SU-DHL-6 (cell line): ENCODE data around the gene TGFB2.

Source experiments
- H2AFZ ChIP-seq: fragments of 200-600 bp; sonication (generic); 2 replicates; pipeline ENCODE4 v1.6.1; 2014; ENCODE audit warnings: low read depth, mild to moderate bottlenecking, moderate library complexity, mixed read lengths, antibody characterized with exemption, low read length; ENCODE audit not compliant: severe bottlenecking
- H3F3A ChIP-seq: fragments of 200-600 bp; shearing (Covaris generic); 2 replicates; pipeline ENCODE4 v1.6.0; 2016; ENCODE audit warnings: antibody characterized with exemption, mild to moderate bottlenecking; ENCODE audit not compliant: insufficient read depth
- H3K27ac ChIP-seq: fragments of 200-600 bp; sonication (generic); 2 replicates; pipeline ENCODE4 v1.5.1; 2016; ENCODE audit warnings: low read depth, mild to moderate bottlenecking, low read length, moderate library complexity, mixed read lengths
- H3K27me3 ChIP-seq: fragments of 200-600 bp; sonication (generic), shearing (Covaris generic); 2 replicates; pipeline ENCODE4 v1.6.0; 2014; ENCODE audit warnings: mild to moderate bottlenecking, low read length
- H3K36me3 ChIP-seq: fragments of 200-600 bp; sonication (generic); 2 replicates; pipeline ENCODE4 v1.6.1; 2014; ENCODE audit warnings: mild to moderate bottlenecking, low read length, mixed read lengths
- H3K4me2 ChIP-seq: fragments of 300-600, 200-600 bp; shearing (Covaris generic), sonication (generic); 2 replicates; pipeline ENCODE4 v1.6.0; 2014; ENCODE audit warnings: low read length, low read depth, mild to moderate bottlenecking; ENCODE audit not compliant: poor library complexity, severe bottlenecking
- H3K4me3 ChIP-seq: fragments of 200-600 bp; sonication (generic); 2 replicates; pipeline ENCODE4 v1.5.1; 2014; ENCODE audit warnings: antibody characterized with exemption, low read length, mild to moderate bottlenecking, mixed read lengths; ENCODE audit not compliant: insufficient read depth, poor library complexity, severe bottlenecking
- H3K79me2 ChIP-seq: fragments of 200-600 bp; sonication (generic); 2 replicates; pipeline ENCODE4 v1.6.1; 2014; ENCODE audit warnings: mild to moderate bottlenecking, low read length, moderate library complexity; ENCODE audit not compliant: insufficient read depth
- H3K9ac ChIP-seq: fragments of 200-600 bp; sonication (generic); 2 replicates; pipeline ENCODE4 v1.7.0; 2014; ENCODE audit warnings: mild to moderate bottlenecking, low read length
- H3K9me2 ChIP-seq: fragments of 200-600 bp; sonication (generic); replicated peaks from 2 replicates; pipeline ENCODE4 v1.6.1; 2014; ENCODE audit warnings: low read length; ENCODE audit not compliant: insufficient read depth
- H3K9me3 ChIP-seq: fragments of 200-600 bp; sonication (generic); 2 replicates; pipeline ENCODE4 v1.6.1; 2014; ENCODE audit warnings: low read length, mixed read lengths; ENCODE audit not compliant: insufficient read depth
- H4K20me1 ChIP-seq: fragments of 200-600 bp; sonication (generic); 2 replicates; pipeline ENCODE4 v1.6.1; 2014; ENCODE audit warnings: low read depth, mild to moderate bottlenecking, antibody characterized with exemption, low read length, moderate library complexity, mixed read lengths
- CTCF ChIP-seq: fragments of 200-600 bp; sonication (generic); IDR thresholded peaks from one replicate; pipeline ENCODE4 v1.5.1; 2017; ENCODE audit warnings: antibody characterized with exemption, mild to moderate bottlenecking, low read length, moderate library complexity; ENCODE audit not compliant: insufficient read depth, poor library complexity, severe bottlenecking
- EZH2phosphoT487 ChIP-seq: fragments of 200-600 bp; sonication (generic), shearing (Covaris generic); conservative IDR thresholded peaks from 2 replicates; pipeline ENCODE4 v1.6.1; 2018; ENCODE audit warnings: mild to moderate bottlenecking, antibody characterized with exemption, low read length, moderate library complexity, mixed read lengths

The TGFB2 gene

DNA sequence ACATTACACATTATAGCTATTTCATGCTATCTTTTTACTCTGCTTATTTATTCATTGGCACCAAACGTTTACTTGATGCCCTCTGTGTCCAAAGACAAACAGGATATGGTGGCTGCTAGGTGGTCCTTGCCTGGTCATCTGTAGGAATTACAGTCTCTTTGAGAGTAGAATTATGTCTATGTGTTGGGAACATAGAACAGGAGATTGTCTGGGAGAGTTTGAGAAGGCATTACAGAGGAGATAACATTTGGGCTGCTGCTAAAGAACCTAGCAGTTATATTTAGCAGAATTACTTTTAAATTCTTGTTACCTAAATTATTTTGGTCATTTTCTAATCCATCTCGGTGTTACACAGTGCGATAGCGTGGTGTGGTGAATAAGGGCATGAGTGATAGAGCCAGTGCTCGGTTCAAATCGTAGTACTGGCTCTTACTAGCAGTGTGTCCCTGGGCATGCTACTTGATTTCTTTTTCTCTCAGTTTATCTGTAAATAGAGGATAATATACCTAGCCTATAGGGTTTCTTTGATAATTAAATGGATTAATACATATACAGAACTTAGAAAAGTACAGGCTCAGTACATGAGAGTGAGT lies 39.6 kb upstream of the TGFB2 start:
- TF ChIP-seq EZH2phosphoT487 (no peak), CTCF (no peak)
- peaks cover 13% of the 10 kb centered on the region; the same call in 1 of the 2 replicates for H3K36me3 ChIP-seq

GRCh38 chr1:218312509-218312908 lies 32.6 kb upstream of the TGFB2 start:
- no peak overlapping the region for H3K4me2 ChIP-seq
- H3F3A ChIP-seq, result no peaks in the 10 kb centered on the region
- no peaks in the 10 kb centered on the region for H4K20me1 ChIP-seq
- H3K4me3 ChIP-seq, result no peak overlapping the region
- H3K9me2 ChIP-seq, result no peaks in the 10 kb centered on the region
- H3K79me2 ChIP-seq, result no peaks in the 10 kb centered on the region
- H3K27ac ChIP-seq, result no peak overlapping the region
- TF ChIP-seq EZH2phosphoT487 (no peak), CTCF (no peak)
- no peaks in the 10 kb centered on the region for H3K9me3 ChIP-seq
- no peaks in the 10 kb centered on the region for H3K27me3 ChIP-seq
- H3K36me3 ChIP-seq, result peaks cover 2% of the 10 kb centered on the region; the same call in 1 of the 2 replicates
- no peak overlapping the region for H3K9ac ChIP-seq
- H2AFZ ChIP-seq, result no peak overlapping the region

More for the DNA sequence above, 39.6 kb upstream of the TGFB2 start:
- no peaks in the 10 kb centered on the region for H3K9me2 ChIP-seq
- no peak overlapping the region for H3K4me2 ChIP-seq
- no peak overlapping the region for H3K4me3 ChIP-seq
- no peaks in the 10 kb centered on the region for H3F3A ChIP-seq
- H3K79me2 ChIP-seq, result peaks cover 23% of the 10 kb centered on the region
- no peaks in the 10 kb centered on the region for H3K9me3 ChIP-seq
- no peak overlapping the region for H3K27ac ChIP-seq
- H4K20me1 ChIP-seq, result no peaks in the 10 kb centered on the region
- no peaks in the 10 kb centered on the region for H3K27me3 ChIP-seq
- H3K9ac ChIP-seq, result no peak overlapping the region
- H2AFZ ChIP-seq, result no peak overlapping the region

- TF ChIP-seq EZH2phosphoT487, result no peak
- no peak for TF ChIP-seq CTCF
- Histone ChIP-seq H3K9me2 (no peaks in the 10 kb centered on the region), H4K20me1 (no peaks in the 10 kb centered on the region), H3K4me3 (no peak overlapping the region), H3K27ac (no peak overlapping the region), H3K79me2 (no peaks in the 10 kb centered on the region), H2AFZ (no peak overlapping the region), H3K9me3 (no peaks in the 10 kb centered on the region), H3F3A (no peaks in the 10 kb centered on the region), H3K27me3 (no peaks in the 10 kb centered on the region), H3K4me2 (no peak overlapping the region), H3K9ac (no peak overlapping the region), H3K36me3 (no peaks in the 10 kb centered on the region; the same call in 1 of the 2 replicates)
Measured at GRCh38 chr1:218314316-218314715, 30.8 kb upstream of the TGFB2 start.
